Measurements from ENCODE around the gene AHI1. TPM values are rescaled to one million over a fixed set of nuclear protein-coding genes. Genes with fewer than 3 reads are reported as not detected.

The AHI1 gene
- polyA plus RNA-seq, 1 experiment: 29.0 TPM

DNA sequence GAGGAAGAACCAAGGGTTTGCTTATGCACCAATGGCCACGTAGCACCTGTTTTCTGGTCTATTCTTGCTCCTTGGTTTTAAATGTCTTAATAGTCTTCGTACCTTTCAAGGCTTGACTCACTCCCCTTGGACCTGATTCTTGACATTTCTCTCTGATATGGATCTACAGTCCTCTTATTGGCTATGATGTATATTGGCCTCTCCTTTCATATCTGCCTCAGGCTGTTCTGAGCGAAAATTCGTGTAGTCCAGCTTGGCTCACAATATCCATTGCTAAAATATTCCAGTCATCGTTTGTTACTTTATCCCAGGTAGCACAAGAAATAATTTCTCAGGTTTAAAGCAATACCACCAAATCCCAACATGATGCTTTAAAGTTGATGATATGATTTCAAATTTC, 256.8 kb downstream of the AHI1 start:
- Histone ChIP-seq H3K9me3 (ENCODE audit: control insufficient read depth, insufficient read depth, low read length) (no peaks in the 10 kb centered on the region), H3K27ac (ENCODE audit: low read depth, low read length) (no peak overlapping the region), H3K27me3 (ENCODE audit: control insufficient read depth, insufficient read depth, low read length) (peaks cover 4% of the 10 kb centered on the region), H3K4me3 (ENCODE audit: low read depth, low read length) (no peak overlapping the region)
- TF ChIP-seq, protein P1, sequence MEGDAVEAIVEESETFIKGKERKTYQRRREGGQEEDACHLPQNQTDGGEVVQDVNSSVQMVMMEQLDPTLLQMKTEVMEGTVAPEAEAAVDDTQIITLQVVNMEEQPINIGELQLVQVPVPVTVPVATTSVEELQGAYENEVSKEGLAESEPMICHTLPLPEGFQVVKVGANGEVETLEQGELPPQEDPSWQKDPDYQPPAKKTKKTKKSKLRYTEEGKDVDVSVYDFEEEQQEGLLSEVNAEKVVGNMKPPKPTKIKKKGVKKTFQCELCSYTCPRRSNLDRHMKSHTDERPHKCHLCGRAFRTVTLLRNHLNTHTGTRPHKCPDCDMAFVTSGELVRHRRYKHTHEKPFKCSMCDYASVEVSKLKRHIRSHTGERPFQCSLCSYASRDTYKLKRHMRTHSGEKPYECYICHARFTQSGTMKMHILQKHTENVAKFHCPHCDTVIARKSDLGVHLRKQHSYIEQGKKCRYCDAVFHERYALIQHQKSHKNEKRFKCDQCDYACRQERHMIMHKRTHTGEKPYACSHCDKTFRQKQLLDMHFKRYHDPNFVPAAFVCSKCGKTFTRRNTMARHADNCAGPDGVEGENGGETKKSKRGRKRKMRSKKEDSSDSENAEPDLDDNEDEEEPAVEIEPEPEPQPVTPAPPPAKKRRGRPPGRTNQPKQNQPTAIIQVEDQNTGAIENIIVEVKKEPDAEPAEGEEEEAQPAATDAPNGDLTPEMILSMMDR (IDR thresholded peaks at IDR 0.05; ENCODE audit: low read depth, low read length): no peak
- ChIA-PET CTCF (no interaction called here), POLR2A (no interaction called here)
- DNase-seq (ENCODE audit: low read depth, low spot score): no peak

DNA sequence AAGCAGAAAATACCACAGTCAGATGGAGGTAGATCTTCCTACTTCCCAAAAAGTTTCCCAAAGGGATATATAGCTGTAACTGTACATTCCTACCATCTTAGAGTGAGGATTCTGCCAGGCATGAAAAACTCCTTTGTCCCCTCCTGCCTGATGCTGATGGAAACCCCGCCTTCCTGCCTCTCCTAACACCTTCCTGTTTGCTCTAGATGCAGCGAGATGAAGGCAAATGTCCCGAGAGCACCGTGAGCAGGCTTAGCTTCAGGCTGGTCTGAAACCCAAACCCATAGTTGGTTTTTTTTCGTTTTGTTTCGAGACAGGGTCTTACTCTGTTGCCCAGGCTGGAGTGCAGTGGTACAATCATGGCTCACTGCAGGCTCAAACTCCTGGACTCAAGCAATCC, 260.8 kb downstream of the AHI1 start:
- Histone ChIP-seq H3K9me3 (ENCODE audit: control insufficient read depth, insufficient read depth, low read length) (no peaks in the 10 kb centered on the region), H3K27ac (ENCODE audit: low read depth, low read length) (no peak overlapping the region), H3K27me3 (ENCODE audit: control insufficient read depth, insufficient read depth, low read length) (peaks cover 4% of the 10 kb centered on the region), H3K4me3 (ENCODE audit: low read depth, low read length) (no peak overlapping the region)
- TF ChIP-seq, protein P1 (IDR thresholded peaks at IDR 0.05; ENCODE audit: low read depth, low read length): no peak
- ChIA-PET CTCF (no interaction called here), POLR2A (no interaction called here)
- no peak for DNase-seq (ENCODE audit: low read depth, low spot score)

DNA sequence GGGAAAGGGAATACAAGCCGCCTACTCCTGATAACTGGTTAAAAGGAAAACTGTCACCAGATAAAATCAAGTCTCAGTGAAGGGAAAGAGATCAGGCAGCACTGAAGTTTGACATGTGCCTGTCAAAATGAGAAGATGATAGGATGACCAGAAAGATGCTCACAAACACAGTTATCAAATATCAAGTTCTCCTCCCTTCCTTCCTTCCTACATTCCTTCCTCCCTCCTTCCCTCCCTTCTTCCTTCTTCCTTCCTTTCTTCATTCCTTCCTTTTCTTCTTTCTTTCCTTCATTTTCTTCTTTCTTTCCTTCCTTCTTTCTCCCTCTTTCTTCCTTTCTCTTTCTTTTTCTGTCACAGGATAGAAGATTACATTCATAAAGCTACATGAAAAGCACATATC, 261.2 kb downstream of the AHI1 start:
- TF ChIP-seq, protein P1 (IDR thresholded peaks at IDR 0.05; ENCODE audit: low read depth, low read length): no peak
- H3K27ac ChIP-seq (ENCODE audit: low read depth, low read length): no peak overlapping the region
- H3K27me3 ChIP-seq (ENCODE audit: control insufficient read depth, insufficient read depth, low read length): peaks cover 4% of the 10 kb centered on the region
- no peaks in the 10 kb centered on the region for H3K9me3 ChIP-seq (ENCODE audit: control insufficient read depth, insufficient read depth, low read length)
- DNase-seq (ENCODE audit: low read depth, low spot score): no peak
- H3K4me3 ChIP-seq (ENCODE audit: low read depth, low read length): no peak overlapping the region
- POLR2A ChIA-PET: no interaction called here
- CTCF ChIA-PET: no interaction called here

DNA sequence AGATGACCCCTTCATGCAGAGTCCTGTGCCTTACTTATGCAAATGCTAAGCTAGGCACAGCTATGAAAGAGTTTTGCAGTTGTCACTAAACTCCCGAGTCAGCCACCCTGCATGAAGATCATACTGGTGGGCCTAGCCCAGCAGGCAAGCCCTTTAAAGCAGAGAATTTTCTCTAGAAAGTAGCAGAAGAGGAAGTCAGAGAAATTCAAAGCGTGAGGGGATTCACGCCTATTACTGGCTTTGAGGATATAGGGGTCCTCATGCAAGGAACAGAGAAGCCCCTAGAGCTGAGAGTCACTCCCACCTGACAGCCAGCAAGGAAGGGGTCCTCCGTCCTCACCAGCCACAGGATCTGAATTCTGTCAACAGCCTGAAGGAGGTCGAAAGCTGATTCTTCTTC, 261.8 kb downstream of the AHI1 start:
- TF ChIP-seq, protein P1 (IDR thresholded peaks at IDR 0.05; ENCODE audit: low read depth, low read length): no peak
- Histone ChIP-seq H3K27me3 (ENCODE audit: control insufficient read depth, insufficient read depth, low read length) (peaks cover 4% of the 10 kb centered on the region), H3K27ac (ENCODE audit: low read depth, low read length) (no peak overlapping the region), H3K9me3 (ENCODE audit: control insufficient read depth, insufficient read depth, low read length) (no peaks in the 10 kb centered on the region), H3K4me3 (ENCODE audit: low read depth, low read length) (no peak overlapping the region)
- DNase-seq (ENCODE audit: low read depth, low spot score): no peak
- ChIA-PET POLR2A (no interaction called here), CTCF (interaction anchor here (1.2 kb wide), 1 partner anchor 33 kb away, joined by 4 read pairs; no protein-coding TSS in a partner anchor)

DNA sequence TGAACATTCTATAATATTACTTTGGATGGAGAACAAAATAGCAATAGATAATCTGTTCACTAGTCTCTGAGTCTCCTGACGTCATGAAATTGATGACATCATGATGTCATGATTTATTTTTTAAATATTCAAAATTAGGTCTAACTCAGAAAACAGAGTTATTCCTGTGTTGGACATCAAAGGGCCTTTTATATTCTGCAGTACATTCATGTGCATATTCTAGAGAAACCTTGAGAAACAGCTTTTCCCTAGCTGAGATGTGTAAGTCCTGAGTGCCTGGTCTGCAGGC, 263.1 kb downstream of the AHI1 start:
- DNase-seq (ENCODE audit: low read depth, low spot score): no peak

More for the DNA sequence above, 263.1 kb downstream of the AHI1 start:
- TF ChIP-seq, protein P1 (IDR thresholded peaks at IDR 0.05; ENCODE audit: low read depth, low read length): no peak
- no peaks in the 10 kb centered on the region for H3K9me3 ChIP-seq (ENCODE audit: control insufficient read depth, insufficient read depth, low read length)
- CTCF ChIA-PET: no interaction called here
- POLR2A ChIA-PET: no interaction called here
- H3K27ac ChIP-seq (ENCODE audit: low read depth, low read length): no peak overlapping the region
- no peak overlapping the region for H3K4me3 ChIP-seq (ENCODE audit: low read depth, low read length)
- peaks cover 4% of the 10 kb centered on the region for H3K27me3 ChIP-seq (ENCODE audit: control insufficient read depth, insufficient read depth, low read length)
